ENCODE data around the gene HOTAIR.

HOTAIR gene

DNA sequence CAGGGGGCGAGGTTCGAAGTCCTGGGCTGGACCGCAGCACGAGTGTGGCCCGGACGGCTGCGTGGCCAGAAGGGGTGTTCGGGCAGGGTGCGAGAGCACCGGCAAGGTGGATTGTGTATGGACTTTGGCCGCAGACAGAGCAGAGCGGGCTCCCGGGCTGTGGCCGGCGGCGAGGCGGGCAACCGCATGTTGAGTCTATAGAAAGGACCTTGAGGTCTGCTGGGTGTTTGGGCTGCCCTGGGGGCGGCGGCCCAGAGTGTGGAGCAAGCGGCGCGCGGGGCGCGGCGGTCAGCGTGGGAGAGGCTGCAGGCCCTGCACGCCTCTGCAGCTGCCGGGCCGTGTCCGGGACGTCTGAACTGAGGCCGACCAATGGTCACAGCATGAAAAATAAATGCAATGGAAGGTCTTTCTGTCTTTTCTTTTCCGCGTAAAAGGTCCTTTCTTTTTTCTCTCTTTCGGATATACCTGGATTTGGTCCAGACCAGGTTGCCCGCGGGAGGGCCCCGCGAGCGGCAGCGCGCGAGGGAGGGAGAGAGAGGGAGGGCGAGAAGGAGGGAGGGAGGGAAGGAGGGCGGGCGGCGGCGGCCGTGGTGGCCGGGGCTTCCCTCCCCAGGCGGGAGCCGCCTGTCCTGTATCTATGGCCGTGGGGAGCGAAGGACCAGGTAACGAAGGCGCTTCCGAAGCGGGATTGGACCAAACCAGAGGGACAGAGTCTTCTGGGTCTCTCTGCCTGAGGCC is 19.7 kb upstream of the HOTAIR start:
- TF ChIP-seq, protein P1, sequence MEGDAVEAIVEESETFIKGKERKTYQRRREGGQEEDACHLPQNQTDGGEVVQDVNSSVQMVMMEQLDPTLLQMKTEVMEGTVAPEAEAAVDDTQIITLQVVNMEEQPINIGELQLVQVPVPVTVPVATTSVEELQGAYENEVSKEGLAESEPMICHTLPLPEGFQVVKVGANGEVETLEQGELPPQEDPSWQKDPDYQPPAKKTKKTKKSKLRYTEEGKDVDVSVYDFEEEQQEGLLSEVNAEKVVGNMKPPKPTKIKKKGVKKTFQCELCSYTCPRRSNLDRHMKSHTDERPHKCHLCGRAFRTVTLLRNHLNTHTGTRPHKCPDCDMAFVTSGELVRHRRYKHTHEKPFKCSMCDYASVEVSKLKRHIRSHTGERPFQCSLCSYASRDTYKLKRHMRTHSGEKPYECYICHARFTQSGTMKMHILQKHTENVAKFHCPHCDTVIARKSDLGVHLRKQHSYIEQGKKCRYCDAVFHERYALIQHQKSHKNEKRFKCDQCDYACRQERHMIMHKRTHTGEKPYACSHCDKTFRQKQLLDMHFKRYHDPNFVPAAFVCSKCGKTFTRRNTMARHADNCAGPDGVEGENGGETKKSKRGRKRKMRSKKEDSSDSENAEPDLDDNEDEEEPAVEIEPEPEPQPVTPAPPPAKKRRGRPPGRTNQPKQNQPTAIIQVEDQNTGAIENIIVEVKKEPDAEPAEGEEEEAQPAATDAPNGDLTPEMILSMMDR (IDR thresholded peaks at IDR 0.05; ENCODE audit: low read length, missing control alignments), result no peak
- no peak for DNase-seq (ENCODE audit: low read depth)
- no peak overlapping the region for H3K4me3 ChIP-seq (replicated peaks; ENCODE audit: low read depth, low read length)

- TF ChIP-seq, protein P1 (IDR thresholded peaks at IDR 0.05; ENCODE audit: low read length, missing control alignments), result no peak
- DNase-seq (ENCODE audit: low read depth), result no peak
- H3K4me3 ChIP-seq (replicated peaks; ENCODE audit: low read depth, low read length), result no peak overlapping the region
Observed at GRCh38 chr12:53994009-53994263, 19.2 kb upstream of the HOTAIR start.

GRCh38 chr12:53993162-53994008 is 18.6 kb upstream of the HOTAIR start:
- no peak for DNase-seq (ENCODE audit: low read depth)
- TF ChIP-seq, protein P1 (IDR thresholded peaks at IDR 0.05; ENCODE audit: low read length, missing control alignments), result no peak
- H3K4me3 ChIP-seq (replicated peaks; ENCODE audit: low read depth, low read length), result no peak overlapping the region

DNA sequence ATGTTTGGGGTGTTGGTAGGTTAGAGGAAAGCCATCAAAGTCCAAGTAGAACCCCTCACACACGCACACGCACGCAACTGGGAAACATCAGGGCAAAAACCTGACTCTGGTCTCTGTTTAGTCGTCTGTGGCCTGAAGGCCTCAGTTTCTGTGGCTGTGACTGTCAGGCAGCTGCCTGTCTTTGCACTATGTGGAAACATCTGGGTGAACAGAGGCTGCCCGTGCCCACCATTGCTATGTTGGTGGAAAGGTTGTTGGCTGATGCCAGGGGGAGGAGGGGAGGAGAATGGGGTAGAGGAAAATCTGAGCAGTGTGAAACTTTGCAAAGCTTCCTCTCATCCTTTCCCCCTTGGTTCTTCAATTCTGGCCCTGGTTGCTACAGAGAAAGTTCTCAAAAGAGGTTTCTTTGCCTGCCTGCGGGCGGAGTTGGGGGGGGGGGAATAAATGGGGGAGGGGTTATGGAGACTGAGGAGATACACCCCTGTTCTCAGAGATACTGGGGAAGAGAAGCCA is 17.7 kb upstream of the HOTAIR start:
- TF ChIP-seq, protein P1 (IDR thresholded peaks at IDR 0.05; ENCODE audit: low read length, missing control alignments), result no peak
- DNase-seq (ENCODE audit: low read depth), result no peak
- no peak overlapping the region for H3K4me3 ChIP-seq (replicated peaks; ENCODE audit: low read depth, low read length)

GRCh38 chr12:53991077-53991460 is 16.3 kb upstream of the HOTAIR start:
- TF ChIP-seq, protein P1 (IDR thresholded peaks at IDR 0.05; ENCODE audit: low read length, missing control alignments), result no peak
- no peak for DNase-seq (ENCODE audit: low read depth)
- no peak overlapping the region for H3K4me3 ChIP-seq (replicated peaks; ENCODE audit: low read depth, low read length)

GRCh38 chr12:53990311-53991076 is 15.7 kb upstream of the HOTAIR start:
- no peak for DNase-seq (ENCODE audit: low read depth)
- H3K4me3 ChIP-seq (replicated peaks; ENCODE audit: low read depth, low read length), result no peak overlapping the region
- TF ChIP-seq, protein P1 (IDR thresholded peaks at IDR 0.05; ENCODE audit: low read length, missing control alignments), result no peak

All from fibroblast of pulmonary artery (primary cell).